ENCODE measurements around the gene UBFD1.
"Not testable (repeated sequence)": the region's sequence is repeated elsewhere in the genome, so short reads cannot be mapped to it uniquely, and the experiment has no call there.

UBFD1 gene

GRCh38 chr16:23527961-23528643 is 29.4 kb upstream of the UBFD1 start:
- no peak for DNase-seq

- no peak for DNase-seq
Measured at GRCh38 chr16:23528644-23529310, 28.8 kb upstream of the UBFD1 start.

- no peak for DNase-seq
Measured at GRCh38 chr16:23530062-23530461, 27.5 kb upstream of the UBFD1 start.

GRCh38 chr16:23532448-23532847 is 25.1 kb upstream of the UBFD1 start:
- DNase-seq = no peak

DNA sequence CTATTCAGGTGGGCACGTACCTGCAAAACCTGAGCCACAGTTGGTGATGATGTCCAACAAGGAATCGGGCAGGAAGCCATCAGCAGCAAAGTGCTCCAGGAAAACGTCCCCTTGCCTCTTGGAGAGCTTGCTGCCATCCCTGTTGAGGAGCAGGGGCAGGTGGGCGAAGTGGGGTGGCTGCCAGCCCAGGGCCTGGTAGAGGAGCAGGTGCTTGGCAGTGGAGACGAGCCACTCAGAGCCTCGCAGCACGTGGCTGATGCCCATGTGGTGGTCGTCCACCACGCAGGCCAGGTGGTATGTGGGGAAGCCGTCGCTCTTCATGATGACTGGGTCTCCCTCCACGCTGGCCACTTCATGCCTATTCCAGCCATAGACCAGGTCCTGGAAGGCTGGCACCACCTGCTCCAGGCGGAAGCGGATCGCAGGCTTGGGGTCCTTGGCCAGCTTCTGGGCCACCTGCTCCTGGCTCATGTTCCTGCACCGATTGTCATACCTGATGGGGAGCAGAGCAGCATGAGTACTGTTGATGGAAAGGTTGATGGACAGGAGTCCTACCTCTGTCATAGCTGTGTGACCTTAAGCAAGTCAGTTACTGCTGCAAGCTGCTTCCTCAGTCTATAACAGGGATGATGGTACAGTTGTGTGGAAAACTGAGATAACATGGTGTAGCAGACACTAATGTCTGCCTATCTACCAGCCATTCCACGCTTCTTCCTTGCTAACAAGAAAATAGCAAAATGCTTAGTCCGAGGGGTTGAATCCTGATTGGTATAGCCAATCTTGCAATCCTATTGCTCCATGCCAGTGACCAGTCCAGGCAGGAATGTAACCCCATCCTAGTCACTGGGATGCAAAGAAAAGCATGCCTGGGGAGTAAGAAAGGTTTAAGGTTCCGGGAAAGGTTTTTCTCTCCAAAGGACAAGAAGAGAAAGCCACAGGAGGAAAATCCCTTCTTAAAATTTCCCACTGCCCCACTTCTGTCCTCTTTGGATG is 22.4 kb upstream of the UBFD1 start:
- DNase-seq = no peak

DNA sequence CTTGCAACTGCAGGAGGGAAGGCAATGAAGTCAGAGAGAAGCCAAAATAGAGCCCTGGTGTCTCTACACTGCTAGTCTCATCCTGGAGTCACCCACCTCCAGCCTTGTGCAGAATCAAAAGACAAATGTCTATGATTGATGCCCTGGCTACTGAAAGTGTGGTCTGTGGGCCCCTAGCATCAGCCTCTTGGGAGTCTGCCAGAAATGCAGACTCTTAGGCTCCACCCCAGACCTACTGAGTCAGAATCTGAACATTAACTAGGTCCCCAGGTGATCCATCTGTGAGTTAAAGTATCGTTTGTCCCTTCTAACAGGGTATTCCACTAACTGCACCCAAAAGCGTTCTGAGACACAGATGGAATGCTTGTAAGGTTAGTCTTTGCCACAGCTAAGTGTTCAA is 21.6 kb upstream of the UBFD1 start:
- DNase-seq = no peak

- DNase-seq = no peak
Measured at GRCh38 chr16:23537390-23537789, 20.1 kb upstream of the UBFD1 start.

DNA sequence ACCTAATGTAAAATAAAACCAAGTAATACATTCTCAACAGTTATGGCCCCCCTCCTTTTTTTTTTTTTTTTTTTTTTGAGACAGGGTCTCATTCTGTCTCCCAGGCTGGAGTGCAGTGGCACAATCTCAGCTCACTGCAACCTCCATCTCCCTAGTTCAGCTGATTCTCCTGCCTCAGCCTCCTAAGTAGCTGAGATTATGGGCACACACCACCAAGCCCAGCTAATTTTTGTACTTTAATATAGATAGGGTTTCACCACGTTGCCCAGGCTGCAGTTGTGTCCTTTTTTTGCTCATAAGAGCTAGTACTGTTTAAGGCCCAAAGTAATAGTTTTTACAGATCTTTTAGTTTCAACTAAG is 18.6 kb upstream of the UBFD1 start:
- DNase-seq = no peak

DNA sequence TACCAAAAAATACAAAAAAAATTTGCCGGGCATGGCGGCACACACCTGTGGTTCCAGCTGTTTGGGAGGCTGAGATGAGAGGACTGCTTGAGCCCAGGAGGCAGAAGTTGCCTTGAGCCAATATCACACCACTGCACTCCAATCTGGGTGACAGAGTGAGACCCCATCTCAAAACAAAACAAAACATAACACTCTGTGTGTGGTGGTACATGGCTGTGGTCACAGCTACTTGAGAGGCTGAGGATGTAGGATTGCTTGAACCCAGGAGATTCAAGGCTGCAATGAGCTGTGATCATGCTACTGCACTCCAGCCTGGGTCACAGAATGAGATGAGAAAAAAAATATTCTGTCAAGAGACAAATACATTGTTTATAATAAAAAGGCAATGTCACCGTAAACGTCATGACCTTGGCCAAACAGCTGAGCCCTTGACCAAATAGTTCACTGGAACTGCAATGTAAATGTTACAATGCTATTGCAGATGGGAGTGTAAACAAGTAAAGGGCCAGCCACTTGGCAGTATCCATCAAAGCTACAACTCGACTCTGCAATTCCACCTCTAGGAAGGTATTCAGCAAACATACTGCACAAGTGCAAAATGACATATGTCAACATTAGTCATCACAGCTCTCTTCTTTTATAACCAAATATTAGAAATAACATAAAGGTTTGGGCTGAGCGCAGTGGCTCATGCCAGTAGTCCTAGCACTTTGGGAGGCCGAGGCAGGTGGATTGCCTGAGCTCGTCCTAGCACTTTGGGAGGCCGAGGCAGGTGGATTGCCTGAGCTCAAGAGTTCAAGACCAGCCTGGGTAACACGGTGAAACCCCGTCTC is 17.3 kb upstream of the UBFD1 start:
- DNase-seq = no peak

- not testable (repeated sequence) for DNase-seq
Measured at GRCh38 chr16:23540817-23541178, 16.7 kb upstream of the UBFD1 start.

GRCh38 chr16:23544436-23544835 is 13.1 kb upstream of the UBFD1 start:
- no peak for DNase-seq

DNA sequence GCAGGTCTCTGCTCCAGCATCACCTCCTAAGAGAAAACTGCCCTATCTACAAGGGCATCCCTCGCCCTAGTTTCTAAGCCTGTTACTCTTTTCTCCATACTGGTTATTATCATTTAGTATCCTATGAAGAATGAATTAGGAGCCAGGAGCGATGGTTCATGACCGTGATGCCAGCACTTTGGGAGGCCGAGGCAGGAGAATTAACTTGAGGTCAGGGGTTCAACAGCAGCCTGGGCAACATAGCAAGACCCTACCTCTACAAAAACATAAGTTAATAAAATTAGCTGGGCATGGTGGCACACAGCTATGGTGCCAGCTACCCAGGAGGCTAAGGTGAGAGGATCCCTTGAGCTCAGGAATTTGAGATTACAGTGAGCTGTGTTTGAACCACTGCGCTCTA is 7.6 kb upstream of the UBFD1 start:
- DNase-seq = no peak

- no peak for DNase-seq
Measured at GRCh38 chr16:23552161-23552560, 5.4 kb upstream of the UBFD1 start.

DNA sequence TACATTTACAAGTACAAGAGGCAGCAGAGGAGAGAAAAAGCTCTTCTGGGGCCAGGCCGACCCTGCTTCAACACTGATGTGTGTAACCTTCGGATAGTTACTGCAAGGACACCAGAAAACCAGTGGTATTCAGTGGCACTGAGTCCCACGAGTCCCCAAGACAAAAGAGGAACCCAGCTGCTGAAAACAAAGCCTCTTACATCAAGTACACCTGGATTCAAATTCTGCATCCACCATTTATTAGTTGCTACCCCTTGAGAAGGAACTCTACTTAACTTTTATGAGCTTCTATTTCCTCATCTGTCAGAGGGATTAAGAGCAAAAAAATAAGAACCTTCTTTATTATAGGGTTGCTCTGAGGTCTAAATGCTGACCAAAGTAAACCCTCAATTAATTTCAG is 3.0 kb upstream of the UBFD1 start:
- DNase-seq = no peak

DNA sequence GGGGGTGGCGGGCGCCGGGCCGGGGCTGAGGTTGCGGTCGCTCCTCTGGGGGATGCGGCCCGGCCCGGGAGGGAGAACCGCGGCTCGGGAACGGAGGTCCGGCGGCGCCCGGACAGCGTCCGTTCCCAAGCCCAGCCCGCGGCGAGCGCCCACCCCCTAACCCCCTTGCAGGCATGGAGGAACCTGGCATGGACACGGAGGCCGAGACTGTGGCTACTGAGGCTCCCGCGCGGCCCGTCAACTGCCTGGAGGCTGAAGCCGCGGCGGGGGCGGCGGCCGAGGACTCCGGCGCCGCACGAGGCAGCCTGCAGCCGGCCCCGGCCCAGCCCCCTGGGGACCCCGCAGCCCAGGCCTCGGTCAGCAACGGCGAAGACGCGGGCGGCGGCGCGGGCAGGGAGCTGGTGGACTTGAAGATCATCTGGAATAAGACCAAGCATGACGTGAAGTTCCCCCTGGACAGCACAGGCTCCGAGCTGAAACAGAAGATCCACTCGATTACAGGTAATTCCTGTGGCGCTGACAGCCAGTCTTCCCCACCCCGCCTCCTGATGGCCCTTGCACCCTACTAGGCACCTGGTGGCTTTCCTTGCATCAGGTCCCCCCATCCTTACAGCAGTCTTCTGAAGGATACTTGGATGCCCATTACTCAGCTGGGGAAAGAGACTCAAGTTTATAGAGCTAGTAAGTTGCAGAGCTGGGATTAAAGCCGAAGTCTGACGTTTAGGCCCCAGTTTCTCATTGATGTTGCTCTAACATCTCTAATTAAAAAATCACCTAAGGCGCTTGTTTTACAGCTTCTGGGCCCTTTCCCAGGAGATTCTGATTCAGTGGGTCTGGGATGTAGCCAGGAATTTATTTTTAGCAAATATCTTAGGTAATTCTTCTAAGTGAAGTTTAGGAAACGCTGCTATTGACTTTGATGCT is 514 bp downstream of the UBFD1 start:
- DNase-seq = no peak

- DNase-seq = no peak
Measured at GRCh38 chr16:23561586-23561985, 4.1 kb downstream of the UBFD1 start.

- no peak for DNase-seq
Measured at GRCh38 chr16:23562505-23562904, 5.0 kb downstream of the UBFD1 start.

DNA sequence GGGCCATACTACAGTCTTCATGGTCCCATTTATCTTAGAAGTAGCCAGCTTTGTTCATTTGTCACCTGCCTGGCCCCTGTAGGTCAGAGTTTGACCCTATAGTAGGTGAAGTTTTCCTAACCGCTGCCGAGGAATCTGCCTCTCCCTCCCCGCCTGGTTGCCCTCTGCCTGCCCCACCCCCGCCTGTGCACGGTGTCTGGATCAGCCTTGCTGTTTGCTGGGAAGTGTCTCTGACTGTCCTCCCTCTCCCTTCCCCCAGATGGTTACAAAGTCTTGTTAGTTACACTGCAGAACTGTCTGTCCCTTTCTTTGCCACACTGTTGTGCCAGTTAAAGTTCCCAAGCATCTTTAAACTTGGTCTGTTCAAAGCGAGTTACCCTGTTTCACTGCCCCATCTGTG is 5.7 kb downstream of the UBFD1 start:
- no peak for DNase-seq

DNA sequence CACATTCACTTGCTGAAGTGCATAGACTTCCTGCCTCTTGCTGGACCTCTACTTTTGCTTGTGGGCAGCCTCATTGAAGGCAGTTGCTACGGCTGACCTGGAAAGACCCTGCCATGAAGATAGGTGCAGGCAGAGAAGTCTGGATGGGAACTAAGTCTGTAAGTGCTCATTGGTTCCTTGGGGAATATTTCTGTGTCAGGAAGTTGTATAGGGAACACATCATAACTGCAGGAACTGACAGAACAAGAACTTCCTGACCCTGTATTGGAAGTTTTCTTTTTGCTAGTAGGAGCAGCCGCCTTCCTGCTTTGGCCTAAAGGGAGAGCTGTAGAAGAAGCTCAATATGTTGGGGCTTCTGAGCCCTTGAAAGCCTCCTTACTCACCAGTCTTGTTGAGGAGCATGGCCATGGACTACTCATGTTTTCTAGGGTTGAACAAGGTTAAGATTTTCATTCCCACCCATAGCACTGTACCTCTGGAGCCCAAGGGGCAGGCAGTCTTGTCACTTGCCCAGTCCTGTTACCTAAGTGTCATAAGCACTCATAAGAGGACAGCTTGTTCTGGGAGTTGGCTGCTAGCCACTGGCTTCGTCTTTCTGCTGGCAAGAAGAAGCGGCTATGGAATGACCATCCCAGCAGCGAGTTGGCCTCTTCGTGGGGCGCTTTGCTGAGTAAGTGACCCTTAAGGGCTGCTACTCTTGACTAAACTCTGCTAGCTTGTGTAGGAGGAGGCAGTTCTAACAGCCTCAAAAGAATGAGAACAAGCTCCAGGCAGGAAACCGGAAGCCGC is 7.2 kb downstream of the UBFD1 start:
- no peak for DNase-seq

DNA sequence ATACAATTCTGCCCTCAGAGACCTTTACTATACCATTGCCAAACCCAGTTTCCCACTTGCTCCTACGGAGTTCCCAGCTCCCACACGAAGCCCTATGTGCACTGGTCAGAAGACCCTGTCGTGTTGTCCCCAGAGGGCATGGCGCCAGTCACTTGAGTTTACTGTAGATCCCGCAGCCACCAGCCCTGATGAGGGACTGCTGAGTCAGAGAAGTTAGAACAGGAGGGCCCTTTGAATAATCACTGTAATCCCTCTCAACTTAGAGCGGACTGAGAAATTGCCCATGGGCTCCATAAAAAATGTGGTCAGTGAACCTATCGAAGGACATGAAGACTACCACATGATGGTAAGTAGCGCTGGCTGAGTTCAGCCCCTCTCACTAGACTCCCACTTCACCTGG is 9.2 kb downstream of the UBFD1 start:
- DNase-seq = no peak

- DNase-seq = no peak
Measured at GRCh38 chr16:23567602-23568001, 10.1 kb downstream of the UBFD1 start.
